ENCODE results near the gene FMNL1.

FMNL1 gene

GRCh38 chr17:45229681-45230409 lies 8.2 kb downstream of the FMNL1 start:
- H3K4me3 ChIP-seq (ENCODE audit: low read depth, low read length) = no peak overlapping the region
- DNase-seq (ENCODE audit: low read depth, low spot score) = no peak
- TF ChIP-seq, protein P1, sequence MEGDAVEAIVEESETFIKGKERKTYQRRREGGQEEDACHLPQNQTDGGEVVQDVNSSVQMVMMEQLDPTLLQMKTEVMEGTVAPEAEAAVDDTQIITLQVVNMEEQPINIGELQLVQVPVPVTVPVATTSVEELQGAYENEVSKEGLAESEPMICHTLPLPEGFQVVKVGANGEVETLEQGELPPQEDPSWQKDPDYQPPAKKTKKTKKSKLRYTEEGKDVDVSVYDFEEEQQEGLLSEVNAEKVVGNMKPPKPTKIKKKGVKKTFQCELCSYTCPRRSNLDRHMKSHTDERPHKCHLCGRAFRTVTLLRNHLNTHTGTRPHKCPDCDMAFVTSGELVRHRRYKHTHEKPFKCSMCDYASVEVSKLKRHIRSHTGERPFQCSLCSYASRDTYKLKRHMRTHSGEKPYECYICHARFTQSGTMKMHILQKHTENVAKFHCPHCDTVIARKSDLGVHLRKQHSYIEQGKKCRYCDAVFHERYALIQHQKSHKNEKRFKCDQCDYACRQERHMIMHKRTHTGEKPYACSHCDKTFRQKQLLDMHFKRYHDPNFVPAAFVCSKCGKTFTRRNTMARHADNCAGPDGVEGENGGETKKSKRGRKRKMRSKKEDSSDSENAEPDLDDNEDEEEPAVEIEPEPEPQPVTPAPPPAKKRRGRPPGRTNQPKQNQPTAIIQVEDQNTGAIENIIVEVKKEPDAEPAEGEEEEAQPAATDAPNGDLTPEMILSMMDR (IDR thresholded peaks at IDR 0.05; ENCODE audit: low read depth, low read length) = no peak
- in situ Hi-C loops (cut with HindIII; ENCODE audit: low sequenced_read_pairs) = no loop called here

DNA sequence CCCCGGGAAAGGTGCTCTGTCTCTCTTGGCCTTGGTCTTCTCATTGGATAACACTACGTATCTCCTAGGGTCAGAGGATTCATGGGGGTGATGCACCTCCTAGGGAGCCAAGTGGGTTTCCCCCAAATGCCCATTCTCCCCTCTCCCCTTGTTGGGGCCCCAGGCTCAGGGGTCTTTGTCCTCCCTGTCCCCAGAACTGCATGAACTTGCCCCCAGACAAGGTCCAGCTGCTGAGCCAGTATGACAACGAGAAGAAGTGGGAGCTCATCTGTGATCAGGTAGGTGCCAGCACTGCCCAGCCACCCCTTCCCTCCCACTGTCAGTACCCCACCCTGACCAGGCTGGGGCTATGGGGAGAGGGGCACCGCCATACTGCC lies 8.7 kb downstream of the FMNL1 start:
- no peak overlapping the region for H3K4me3 ChIP-seq (ENCODE audit: low read depth, low read length)
- in situ Hi-C loops (cut with HindIII; ENCODE audit: low sequenced_read_pairs) = no loop called here
- TF ChIP-seq, protein P1 (IDR thresholded peaks at IDR 0.05; ENCODE audit: low read depth, low read length) = no peak
- DNase-seq (ENCODE audit: low read depth, low spot score) = no peak

GRCh38 chr17:45230787-45231480 lies 9.2 kb downstream of the FMNL1 start:
- H3K4me3 ChIP-seq (ENCODE audit: low read depth, low read length) = no peak overlapping the region
- no peak for DNase-seq (ENCODE audit: low read depth, low spot score)
- TF ChIP-seq, protein P1 (IDR thresholded peaks at IDR 0.05; ENCODE audit: low read depth, low read length) = no peak
- in situ Hi-C loops (cut with HindIII; ENCODE audit: low sequenced_read_pairs) = no loop called here

DNA sequence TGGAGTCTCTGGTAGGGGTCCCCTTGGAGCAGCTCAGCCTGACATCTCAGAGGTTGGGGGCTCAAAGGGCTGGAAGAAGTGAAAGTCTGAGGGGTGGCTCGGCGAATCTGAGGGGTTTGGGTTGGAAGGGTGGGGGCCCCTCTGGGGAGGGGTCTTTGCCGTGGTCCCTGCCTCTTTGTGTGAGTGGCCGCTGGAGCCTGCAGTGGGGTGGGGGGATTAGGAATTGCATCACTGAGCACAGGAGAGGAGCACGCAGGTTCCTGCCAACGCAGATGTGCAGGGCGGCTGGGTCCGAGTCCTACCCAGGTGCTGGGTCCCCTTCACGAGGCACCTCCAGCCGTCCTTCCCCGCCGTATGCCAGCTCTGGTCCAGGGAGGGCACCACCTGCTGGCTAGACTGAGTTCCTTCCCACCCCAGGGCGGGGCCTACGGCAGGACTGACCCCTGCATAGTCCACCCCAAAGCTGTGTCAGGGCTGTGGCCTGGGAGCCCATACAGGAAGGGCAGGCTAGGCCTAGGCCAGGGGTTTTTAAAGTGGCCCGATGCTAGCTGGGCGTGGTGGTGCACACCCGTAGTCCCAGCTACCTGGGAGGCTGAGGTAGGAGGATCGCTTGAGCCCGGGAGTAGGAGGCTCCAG lies 9.9 kb downstream of the FMNL1 start:
- H3K4me3 ChIP-seq (ENCODE audit: low read depth, low read length) = no peak overlapping the region
- in situ Hi-C loops (cut with HindIII; ENCODE audit: low sequenced_read_pairs) = no loop called here
- DNase-seq (ENCODE audit: low read depth, low spot score) = no peak
- TF ChIP-seq, protein P1 (IDR thresholded peaks at IDR 0.05; ENCODE audit: low read depth, low read length) = peak; percentile 39

GRCh38 chr17:45232514-45233422 lies 11.1 kb downstream of the FMNL1 start:
- no peak for DNase-seq (ENCODE audit: low read depth, low spot score)
- in situ Hi-C loops (cut with HindIII; ENCODE audit: low sequenced_read_pairs) = no loop called here
- H3K4me3 ChIP-seq (ENCODE audit: low read depth, low read length) = no peak overlapping the region
- TF ChIP-seq, protein P1 (IDR thresholded peaks at IDR 0.05; ENCODE audit: low read depth, low read length) = no peak

DNA sequence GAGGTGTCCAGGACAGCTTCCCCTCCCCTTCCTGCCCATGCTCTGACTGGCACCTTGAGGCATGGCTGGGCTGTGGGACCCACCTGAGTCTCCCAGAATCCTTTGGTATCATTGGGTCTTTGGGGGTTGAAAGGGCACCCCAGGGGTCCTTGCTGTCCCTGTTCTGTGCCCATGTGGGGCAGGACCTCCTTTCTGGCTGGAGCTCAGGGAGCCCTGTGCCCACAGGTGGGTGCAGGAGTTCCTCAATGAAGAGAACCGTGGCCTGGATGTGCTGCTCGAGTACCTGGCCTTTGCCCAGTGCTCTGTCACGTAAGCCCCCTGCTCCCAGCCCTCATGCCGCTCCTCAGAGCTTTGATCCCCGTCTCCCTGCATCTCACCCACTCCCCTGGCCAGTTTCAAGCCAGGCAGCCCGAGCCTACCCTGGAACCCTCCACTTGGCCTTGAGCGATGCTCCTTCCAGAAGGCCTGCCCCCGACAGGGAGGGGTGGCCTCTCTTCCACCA lies 11.8 kb downstream of the FMNL1 start:
- DNase-seq (ENCODE audit: low read depth, low spot score) = no peak
- in situ Hi-C loops (cut with HindIII; ENCODE audit: low sequenced_read_pairs) = no loop called here
- TF ChIP-seq, protein P1 (IDR thresholded peaks at IDR 0.05; ENCODE audit: low read depth, low read length) = no peak
- no peak overlapping the region for H3K4me3 ChIP-seq (ENCODE audit: low read depth, low read length)

Data from astrocyte of the spinal cord (primary cell).